ENCODE measurements around the gene STK25.

- no peak for TF ChIP-seq CTCF (conservative IDR thresholded peaks at IDR 0.05)
- no peak for TF ChIP-seq EZH2 (IDR thresholded peaks at IDR 0.05; ENCODE audit: low read depth)
These were observed 7.3 kb downstream of the STK25 start for GRCh38 chr2:241501099-241501541.
